GM12878 (cell line): ENCODE results near the gene TP73. TPM values are rescaled to one million over a fixed set of nuclear protein-coding genes. Genes with fewer than 3 reads are reported as not detected.

Source experiments
- ATAC-seq: fragments of 200-7000 bp; cut with Tn5 transposase; 3 replicates; pipeline ENCODE4 v1.9.1; 2020; ENCODE audit warnings: mild to moderate bottlenecking, moderate library complexity
- BruUV-seq: library from RNA; stranded (reverse); fragments of 400-500 nt; replicated peaks from 2 replicates; lab custom pipeline; 2021; lab: Mats Ljungman, UMichigan
- CTCF ChIA-PET: fragments of 300-600 bp; sonication (Branson Sonifier 250); formaldehyde crosslinking; extraction: SDS; loops from one replicate; lab custom pipeline; 2021; ENCODE audit warnings: inconsistent platforms; lab: Yijun Ruan, JAX
- POLR2A ChIA-PET: fragments of 350-600 bp; formaldehyde crosslinking; extraction: SDS; loops from one replicate; lab custom pipeline; 2021; ENCODE audit warnings: inconsistent platforms; lab: Charles Lee
- RAD21 ChIA-PET: fragments of 300-600 bp; sonication (Branson Sonifier 250); formaldehyde crosslinking; loops from one replicate; lab custom pipeline; 2023; ENCODE audit warnings: antibody characterized with exemption; ENCODE audit not compliant: unreplicated experiment; lab: Charles Lee
- SMC1A ChIA-PET: fragments of 300-600 bp; sonication (Branson Sonifier 250); formaldehyde crosslinking; loops from one replicate; lab custom pipeline; 2023; ENCODE audit not compliant: unreplicated experiment, uncharacterized antibody; lab: Charles Lee
- DNase-seq: peaks from one replicate; pipeline ENCODE4 v3.0.0-alpha.2; 2011; ENCODE audit warnings: low read depth, low spot score
- FAIRE-seq: peaks from 3 replicates; lab custom pipeline; 2011; peaks lifted over from hg19 to GRCh38; lab: Jason Lieb, UNC
- H2AFZ ChIP-seq: 2 replicates; pipeline ENCODE4 v1.6.0; 2011; ENCODE audit warnings: low read depth, low read length, control low read depth; ENCODE audit not compliant: control insufficient read depth
- H3K27ac ChIP-seq: 2 replicates; pipeline ENCODE4 v1.5.1; 2011; ENCODE audit warnings: control low read depth; ENCODE audit not compliant: control insufficient read depth, insufficient read depth
- H3K27me3 ChIP-seq, 2 experiments: replicated peaks in 1 of 2; 2 replicates each; pipeline versions ENCODE4 v1.6.0 to v1.6.1; 2011; ENCODE audit warnings: low read length in 1 of 2; ENCODE audit not compliant: control insufficient read depth in 2 of 2, insufficient read depth in 2 of 2
- H3K36me3 ChIP-seq, 2 experiments: 2 replicates each; pipeline ENCODE4 v1.5.1; 2011; ENCODE audit warnings: low read length in 1 of 2; ENCODE audit not compliant: control insufficient read depth in 2 of 2, insufficient read depth in 2 of 2
- H3K4me1 ChIP-seq: 2 replicates; pipeline ENCODE4 v1.6.1; 2011; ENCODE audit warnings: mild to moderate bottlenecking, low read length, moderate library complexity, mixed read lengths; ENCODE audit not compliant: control insufficient read depth, insufficient read depth
- H3K4me2 ChIP-seq: 2 replicates; pipeline ENCODE4 v1.6.0; 2011; ENCODE audit warnings: control low read depth; ENCODE audit not compliant: control insufficient read depth, insufficient read depth
- H3K4me3 ChIP-seq: fragments of 200-600 bp; sonication (generic); 2 replicates; pipeline ENCODE4 v1.5.1; 2016
- H3K79me2 ChIP-seq: 2 replicates; pipeline ENCODE4 v1.6.0; 2011; ENCODE audit warnings: low read length; ENCODE audit not compliant: control insufficient read depth, insufficient read depth
- H3K9ac ChIP-seq: 2 replicates; pipeline ENCODE4 v1.8.0; 2011; ENCODE audit warnings: low read length, control low read depth, mixed read lengths; ENCODE audit not compliant: control insufficient read depth, insufficient read depth
- H3K9me3 ChIP-seq: replicated peaks from 3 replicates; pipeline ENCODE4 v1.5.1; 2011; ENCODE audit warnings: mild to moderate bottlenecking, low read length; ENCODE audit not compliant: control insufficient read depth, insufficient read depth
- H4K20me1 ChIP-seq: 2 replicates; pipeline ENCODE4 v1.6.0; 2011; ENCODE audit not compliant: control insufficient read depth, insufficient read depth
- CHD1 ChIP-seq: IDR thresholded peaks from 2 replicates; pipeline ENCODE4 v1.6.1; 2012; ENCODE audit warnings: low read depth, low read length, improper control_type of control experiment
- FOXK2 ChIP-seq: fragments of 450-650 bp; IDR thresholded peaks from 2 replicates; pipeline ENCODE4 v1.6.1; 2017; ENCODE audit warnings: mild to moderate bottlenecking, moderate library complexity
- MTA2 ChIP-seq: fragments of 450-650 bp; IDR thresholded peaks from 2 replicates; pipeline ENCODE4 v1.6.1; 2016; ENCODE audit warnings: low read depth, mild to moderate bottlenecking, moderate library complexity
- MYB ChIP-seq: fragments of 150-350 bp; IDR thresholded peaks from 2 replicates; pipeline ENCODE4 v1.6.1; 2014; ENCODE audit warnings: mild to moderate bottlenecking, low read depth, low read length, borderline replicate concordance
- NBN ChIP-seq: fragments of 450-650 bp; IDR thresholded peaks from 2 replicates; pipeline ENCODE4 v1.6.1; 2016
- NFXL1 ChIP-seq: fragments of 450-650 bp; IDR thresholded peaks from 2 replicates; pipeline ENCODE4 v1.6.1; 2017; ENCODE audit warnings: antibody characterized with exemption, mild to moderate bottlenecking, borderline replicate concordance
- SIX5 ChIP-seq: IDR thresholded peaks from 2 replicates; pipeline ENCODE4 v1.6.1; 2011; ENCODE audit warnings: mild to moderate bottlenecking, low read depth, low read length, moderate library complexity; ENCODE audit not compliant: severe bottlenecking
- SMARCA5 ChIP-seq: fragments of 450-650 bp; IDR thresholded peaks from 2 replicates; pipeline ENCODE4 v1.6.1; 2017; ENCODE audit warnings: mild to moderate bottlenecking
- SREBF1 ChIP-seq: IDR thresholded peaks from 2 replicates; pipeline ENCODE4 v1.6.1; 2012; ENCODE audit warnings: mild to moderate bottlenecking, low read length
- ZNF217 ChIP-seq: fragments of 450-650 bp; IDR thresholded peaks from 2 replicates; pipeline ENCODE4 v1.6.1; 2017; ENCODE audit warnings: antibody characterized with exemption, mild to moderate bottlenecking
- WGBS: methylation state at CpG from one replicate; pipeline ENCODE4 v1.1.6; 2016; ENCODE audit warnings: low lambda C conversion rate; ENCODE audit not compliant: insufficient replicate concordance, insufficient coverage; ENCODE audit errors: missing lambda C conversion rate; 5-methylcytosine and 5-hydroxymethylcytosine counted together
- in situ Hi-C: fragments of 300-500 bp; cut with MboI; formaldehyde crosslinking; loops from 9 replicates; pipeline ENCODE4 v1.14.3; 2018; ENCODE audit warnings: mixed read lengths
- intact Hi-C: fragments of 100-400 bp; cut with micrococcal nuclease; formaldehyde crosslinking; loops from one replicate; pipeline ENCODE4 v1.14.2; 2022; ENCODE audit not compliant: unreplicated experiment
- polyA plus RNA-seq, 11 experiments: library from polyadenylated mRNA; depleted of rRNA in 4 of 11; unstranded in 6 of 11; stranded (reverse) in 5 of 11; fragments of >200 nt; fragmentation: Nextera tagmentation in 4 of 11; fragmentation: Illumina TruSeq in 1 of 11; extraction: Ambion mirVana in 4 of 11; extraction: Trizol in 1 of 11; gene quantifications; 1 replicate in 1 of 11; 2 replicates in 10 of 11; pipeline versions ENCODE4 v1.2.1 to v1.2.3, GENCODE V29; 2011 to 2016; ENCODE audit warnings: inconsistent platforms in 2 of 11, missing spikeins in 2 of 11, low read depth in 1 of 11
- total RNA-seq, 4 experiments: library from RNA; depleted of rRNA in 3 of 4; stranded (reverse); fragments of >200 nt in 3 of 4; fragmentation: Illumina TruSeq in 1 of 4; extraction: Trizol in 1 of 4; gene quantifications; 2 replicates each; pipeline versions ENCODE4 v1.2.1 to v1.2.3, GENCODE V29; 2013 to 2021
- TF ChIP-seq, protein P1 (sequence below), 3 experiments: IDR thresholded peaks in 2 of 3; conservative IDR thresholded peaks in 1 of 3; 2 replicates each; pipeline ENCODE4 v1.5.1; 2011; ENCODE audit warnings: low read depth in 3 of 3, low read length in 3 of 3, mild to moderate bottlenecking in 3 of 3, control low read depth in 2 of 3, moderate library complexity in 2 of 3, inconsistent platforms in 1 of 3, mixed read lengths in 1 of 3; ENCODE audit not compliant: control insufficient read depth in 2 of 3, insufficient read depth in 1 of 3; ENCODE audit errors: extremely low read depth in 1 of 3
- TF ChIP-seq, protein P2 (sequence below): fragments of 450-650 bp; IDR thresholded peaks from 2 replicates; pipeline ENCODE4 v1.6.1; 2017; ENCODE audit warnings: mild to moderate bottlenecking
- TF ChIP-seq, protein P3 (sequence below): fragments of 450-650 bp; IDR thresholded peaks from 2 replicates; pipeline ENCODE4 v1.6.1; 2016; ENCODE audit warnings: mild to moderate bottlenecking, moderate library complexity, borderline replicate concordance
- TF ChIP-seq, protein P4 (sequence below): IDR thresholded peaks from 2 replicates; pipeline ENCODE4 v1.6.1; 2012; ENCODE audit warnings: low read length, inconsistent platforms

TP73 gene
- total and polyA plus RNA-seq, 10 of the 15 experiments (the other 5 are each of a cell fraction or from before 2014, with no cell fraction given): 0.08 to 54.2 (median 14.9) TPM

DNA sequence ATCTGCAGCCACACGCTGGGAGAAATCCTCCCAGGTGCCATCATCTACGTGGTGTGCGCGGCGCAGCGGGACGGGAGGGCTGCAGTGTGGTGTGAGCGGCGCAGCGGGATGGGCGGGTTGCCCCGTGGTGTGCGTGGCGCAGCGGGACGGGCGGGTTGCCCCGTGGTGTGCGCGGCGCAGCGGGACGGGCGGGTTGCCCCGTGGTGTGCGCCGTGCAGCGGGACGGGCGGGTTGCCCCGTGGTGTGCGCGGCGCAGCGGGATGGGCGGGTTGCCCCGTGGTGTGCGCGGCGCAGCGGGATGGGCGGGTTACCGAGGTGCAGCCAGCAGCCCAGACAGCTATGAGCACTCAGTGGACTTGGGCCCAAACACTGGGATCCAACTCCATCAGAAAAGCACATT, 7.1 kb upstream of the TP73 start (continued):
- TF ChIP-seq, protein P1, sequence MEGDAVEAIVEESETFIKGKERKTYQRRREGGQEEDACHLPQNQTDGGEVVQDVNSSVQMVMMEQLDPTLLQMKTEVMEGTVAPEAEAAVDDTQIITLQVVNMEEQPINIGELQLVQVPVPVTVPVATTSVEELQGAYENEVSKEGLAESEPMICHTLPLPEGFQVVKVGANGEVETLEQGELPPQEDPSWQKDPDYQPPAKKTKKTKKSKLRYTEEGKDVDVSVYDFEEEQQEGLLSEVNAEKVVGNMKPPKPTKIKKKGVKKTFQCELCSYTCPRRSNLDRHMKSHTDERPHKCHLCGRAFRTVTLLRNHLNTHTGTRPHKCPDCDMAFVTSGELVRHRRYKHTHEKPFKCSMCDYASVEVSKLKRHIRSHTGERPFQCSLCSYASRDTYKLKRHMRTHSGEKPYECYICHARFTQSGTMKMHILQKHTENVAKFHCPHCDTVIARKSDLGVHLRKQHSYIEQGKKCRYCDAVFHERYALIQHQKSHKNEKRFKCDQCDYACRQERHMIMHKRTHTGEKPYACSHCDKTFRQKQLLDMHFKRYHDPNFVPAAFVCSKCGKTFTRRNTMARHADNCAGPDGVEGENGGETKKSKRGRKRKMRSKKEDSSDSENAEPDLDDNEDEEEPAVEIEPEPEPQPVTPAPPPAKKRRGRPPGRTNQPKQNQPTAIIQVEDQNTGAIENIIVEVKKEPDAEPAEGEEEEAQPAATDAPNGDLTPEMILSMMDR (IDR thresholded peaks at IDR 0.05 in 2 of 3, conservative IDR thresholded peaks at IDR 0.05 in 1 of 3; ENCODE audit: control insufficient read depth in 2 of 3, extremely low read depth in 1 of 3, insufficient read depth in 1 of 3, low read depth in 3 of 3, low read length in 3 of 3): no peak
- TF ChIP-seq SMARCA5 (no peak), CHD1 (no peak), FOXK2 (no peak)
- TF ChIP-seq, protein P2, sequence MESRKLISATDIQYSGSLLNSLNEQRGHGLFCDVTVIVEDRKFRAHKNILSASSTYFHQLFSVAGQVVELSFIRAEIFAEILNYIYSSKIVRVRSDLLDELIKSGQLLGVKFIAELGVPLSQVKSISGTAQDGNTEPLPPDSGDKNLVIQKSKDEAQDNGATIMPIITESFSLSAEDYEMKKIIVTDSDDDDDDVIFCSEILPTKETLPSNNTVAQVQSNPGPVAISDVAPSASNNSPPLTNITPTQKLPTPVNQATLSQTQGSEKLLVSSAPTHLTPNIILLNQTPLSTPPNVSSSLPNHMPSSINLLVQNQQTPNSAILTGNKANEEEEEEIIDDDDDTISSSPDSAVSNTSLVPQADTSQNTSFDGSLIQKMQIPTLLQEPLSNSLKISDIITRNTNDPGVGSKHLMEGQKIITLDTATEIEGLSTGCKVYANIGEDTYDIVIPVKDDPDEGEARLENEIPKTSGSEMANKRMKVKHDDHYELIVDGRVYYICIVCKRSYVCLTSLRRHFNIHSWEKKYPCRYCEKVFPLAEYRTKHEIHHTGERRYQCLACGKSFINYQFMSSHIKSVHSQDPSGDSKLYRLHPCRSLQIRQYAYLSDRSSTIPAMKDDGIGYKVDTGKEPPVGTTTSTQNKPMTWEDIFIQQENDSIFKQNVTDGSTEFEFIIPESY: no peak

DNA sequence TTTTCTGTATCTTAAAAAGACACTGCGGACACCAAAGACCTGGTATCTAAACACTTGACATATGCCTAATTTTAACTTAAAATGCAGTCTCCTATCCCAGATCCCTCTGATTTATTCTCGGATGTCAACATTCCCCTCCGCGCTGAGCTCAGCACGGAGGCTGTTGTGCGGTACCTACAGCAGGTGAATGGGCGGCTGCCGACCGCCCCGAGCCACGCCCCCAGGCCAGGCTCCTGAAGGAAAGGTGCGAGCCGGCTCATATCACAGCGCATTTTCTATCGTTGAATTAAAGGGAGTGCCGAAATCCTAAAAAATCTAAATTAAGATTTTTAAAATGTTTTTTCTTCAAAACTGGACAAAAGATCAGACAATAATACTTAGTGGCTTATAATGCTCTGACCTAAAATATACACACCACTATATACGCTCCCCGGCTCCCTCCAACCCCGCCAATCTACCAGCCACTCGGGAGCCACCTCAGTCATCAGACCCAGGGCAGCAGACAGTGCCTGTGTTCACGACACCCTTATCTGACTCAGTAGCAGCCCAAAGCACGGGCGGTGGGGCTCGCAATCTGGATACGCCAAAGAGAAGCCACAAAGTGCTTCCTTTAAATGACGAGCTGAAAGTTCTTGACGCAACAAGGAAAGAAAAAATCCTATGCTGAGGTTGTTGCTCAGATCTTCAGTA, 6.5 kb upstream of the TP73 start:
- POLR2A ChIA-PET: interaction anchor here (0.6 kb wide), 1 partner anchor 104 kb away, joined by 4 read pairs; no protein-coding TSS in a partner anchor
- Histone ChIP-seq H3K36me3 (peaks cover 1 to 20% of the 10 kb centered on the region in 2 experiments), H3K79me2 (peaks cover 17% of the 10 kb centered on the region), H4K20me1 (no peaks in the 10 kb centered on the region), H3K4me3 (no peak overlapping the region), H2AFZ (no peak overlapping the region), H3K9ac (no peak overlapping the region), H3K27me3 (no peaks in the 10 kb centered on the region), H3K4me2 (no peak overlapping the region), H3K4me1 (peaks cover 8% of the 10 kb centered on the region), H3K27ac (no peak overlapping the region), H3K9me3 (no peaks in the 10 kb centered on the region)
- RAD21 ChIA-PET: no interaction called here
- WGBS: 97% methylated on average over 27 of the region's 27 CpGs
- DNase-seq (no peak), FAIRE-seq (no peak), ATAC-seq (no peak)
- SMC1A ChIA-PET: no interaction called here
- in situ Hi-C loops: no loop called here
- BruUV-seq: no TSS peak
- intact Hi-C loops: no loop called here
- CTCF ChIA-PET: interaction anchor here (3.6 kb wide), 1 partner anchor 78 kb away, joined by 14 read pairs; no protein-coding TSS in a partner anchor
- TF ChIP-seq, protein P3, sequence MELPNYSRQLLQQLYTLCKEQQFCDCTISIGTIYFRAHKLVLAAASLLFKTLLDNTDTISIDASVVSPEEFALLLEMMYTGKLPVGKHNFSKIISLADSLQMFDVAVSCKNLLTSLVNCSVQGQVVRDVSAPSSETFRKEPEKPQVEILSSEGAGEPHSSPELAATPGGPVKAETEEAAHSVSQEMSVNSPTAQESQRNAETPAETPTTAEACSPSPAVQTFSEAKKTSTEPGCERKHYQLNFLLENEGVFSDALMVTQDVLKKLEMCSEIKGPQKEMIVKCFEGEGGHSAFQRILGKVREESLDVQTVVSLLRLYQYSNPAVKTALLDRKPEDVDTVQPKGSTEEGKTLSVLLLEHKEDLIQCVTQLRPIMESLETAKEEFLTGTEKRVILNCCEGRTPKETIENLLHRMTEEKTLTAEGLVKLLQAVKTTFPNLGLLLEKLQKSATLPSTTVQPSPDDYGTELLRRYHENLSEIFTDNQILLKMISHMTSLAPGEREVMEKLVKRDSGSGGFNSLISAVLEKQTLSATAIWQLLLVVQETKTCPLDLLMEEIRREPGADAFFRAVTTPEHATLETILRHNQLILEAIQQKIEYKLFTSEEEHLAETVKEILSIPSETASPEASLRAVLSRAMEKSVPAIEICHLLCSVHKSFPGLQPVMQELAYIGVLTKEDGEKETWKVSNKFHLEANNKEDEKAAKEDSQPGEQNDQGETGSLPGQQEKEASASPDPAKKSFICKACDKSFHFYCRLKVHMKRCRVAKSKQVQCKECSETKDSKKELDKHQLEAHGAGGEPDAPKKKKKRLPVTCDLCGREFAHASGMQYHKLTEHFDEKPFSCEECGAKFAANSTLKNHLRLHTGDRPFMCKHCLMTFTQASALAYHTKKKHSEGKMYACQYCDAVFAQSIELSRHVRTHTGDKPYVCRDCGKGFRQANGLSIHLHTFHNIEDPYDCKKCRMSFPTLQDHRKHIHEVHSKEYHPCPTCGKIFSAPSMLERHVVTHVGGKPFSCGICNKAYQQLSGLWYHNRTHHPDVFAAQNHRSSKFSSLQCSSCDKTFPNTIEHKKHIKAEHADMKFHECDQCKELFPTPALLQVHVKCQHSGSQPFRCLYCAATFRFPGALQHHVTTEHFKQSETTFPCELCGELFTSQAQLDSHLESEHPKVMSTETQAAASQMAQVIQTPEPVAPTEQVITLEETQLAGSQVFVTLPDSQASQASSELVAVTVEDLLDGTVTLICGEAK: no peak
- TF ChIP-seq NBN (no peak), MTA2 (no peak), ZNF217 (no peak), MYB (no peak), NFXL1 (no peak), SREBF1 (no peak), SIX5 (no peak)
- TF ChIP-seq, protein P4, sequence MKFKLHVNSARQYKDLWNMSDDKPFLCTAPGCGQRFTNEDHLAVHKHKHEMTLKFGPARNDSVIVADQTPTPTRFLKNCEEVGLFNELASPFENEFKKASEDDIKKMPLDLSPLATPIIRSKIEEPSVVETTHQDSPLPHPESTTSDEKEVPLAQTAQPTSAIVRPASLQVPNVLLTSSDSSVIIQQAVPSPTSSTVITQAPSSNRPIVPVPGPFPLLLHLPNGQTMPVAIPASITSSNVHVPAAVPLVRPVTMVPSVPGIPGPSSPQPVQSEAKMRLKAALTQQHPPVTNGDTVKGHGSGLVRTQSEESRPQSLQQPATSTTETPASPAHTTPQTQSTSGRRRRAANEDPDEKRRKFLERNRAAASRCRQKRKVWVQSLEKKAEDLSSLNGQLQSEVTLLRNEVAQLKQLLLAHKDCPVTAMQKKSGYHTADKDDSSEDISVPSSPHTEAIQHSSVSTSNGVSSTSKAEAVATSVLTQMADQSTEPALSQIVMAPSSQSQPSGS: no peak
